NCI-H187 (cell line): ENCODE data around the gene RALB.

Source experiments
- DNase-seq, 2 experiments: peaks; one replicate each; lab custom pipeline; 2025; lab: John Stamatoyannopoulos, UW

RALB gene

DNA sequence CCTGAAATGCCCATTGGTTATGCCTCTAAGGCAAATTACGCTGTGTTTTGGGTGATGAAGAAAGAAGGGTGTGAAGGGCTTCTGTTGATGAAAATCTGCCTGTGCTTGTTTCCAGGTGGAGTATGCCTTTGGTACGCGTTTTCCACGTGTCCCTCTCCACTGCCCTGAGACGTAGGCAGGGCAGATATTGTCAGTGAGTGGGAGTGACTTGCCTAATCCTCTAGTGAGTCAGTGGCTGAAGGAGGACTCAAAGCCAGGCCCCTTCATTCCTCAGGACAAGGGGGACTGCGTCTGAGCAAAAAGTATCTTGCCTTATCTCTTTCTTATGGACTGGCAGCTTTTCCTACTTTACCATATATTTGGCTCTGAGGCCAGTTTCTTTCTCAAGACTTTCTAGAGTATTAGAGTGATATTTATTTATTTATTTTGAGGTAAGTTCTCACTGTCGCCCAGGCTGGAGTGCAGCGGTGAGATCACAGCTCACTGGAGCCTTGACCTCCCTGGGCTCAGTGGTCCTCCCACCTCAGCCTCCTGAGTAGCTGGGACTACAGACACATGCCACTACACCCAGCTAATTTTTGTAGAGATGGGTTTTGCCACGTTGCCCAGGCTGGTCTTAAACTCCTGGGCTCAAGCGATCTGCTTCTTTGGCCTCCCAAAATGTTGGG lies 10.2 kb downstream of the RALB start:
- DNase-seq, result no peak

DNA sequence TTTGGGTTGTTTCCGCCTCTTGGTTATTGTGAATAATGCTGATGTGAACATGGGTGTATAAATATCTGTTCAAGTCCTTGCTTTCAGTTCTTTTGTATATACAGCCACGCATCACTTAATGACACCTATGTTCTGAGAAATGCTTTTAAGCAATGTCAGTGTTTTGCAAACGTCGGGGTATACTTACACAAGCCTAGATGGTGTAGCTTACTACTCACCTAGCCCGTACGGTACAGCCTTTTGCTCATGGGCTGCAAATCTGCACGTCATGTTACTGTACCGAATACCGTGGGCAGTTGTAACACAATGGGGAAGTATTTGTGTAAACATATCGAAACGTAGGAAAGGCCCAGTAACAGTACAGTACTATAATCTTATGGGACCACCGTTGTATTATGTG lies 12.4 kb downstream of the RALB start:
- no peak for DNase-seq

DNA sequence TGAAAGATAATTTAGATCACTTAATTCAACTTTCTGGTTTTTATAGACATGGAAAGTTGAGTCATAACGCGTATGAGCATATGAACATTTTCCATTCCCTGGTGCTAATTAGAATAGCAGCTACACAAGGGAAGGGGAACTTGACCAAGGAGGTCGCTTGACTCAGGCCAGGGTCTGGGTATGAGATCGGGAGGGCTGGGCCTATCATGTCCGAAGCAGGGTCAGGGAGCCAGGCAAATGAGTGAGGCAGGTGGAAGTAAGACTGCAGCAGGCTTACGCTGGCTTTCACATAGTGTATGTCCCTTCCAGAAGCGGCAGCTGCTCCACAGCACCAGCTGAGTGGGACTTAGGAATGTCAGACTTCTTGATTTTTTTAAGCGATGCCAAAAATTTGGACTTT lies 14.7 kb downstream of the RALB start:
- no peak for DNase-seq

DNA sequence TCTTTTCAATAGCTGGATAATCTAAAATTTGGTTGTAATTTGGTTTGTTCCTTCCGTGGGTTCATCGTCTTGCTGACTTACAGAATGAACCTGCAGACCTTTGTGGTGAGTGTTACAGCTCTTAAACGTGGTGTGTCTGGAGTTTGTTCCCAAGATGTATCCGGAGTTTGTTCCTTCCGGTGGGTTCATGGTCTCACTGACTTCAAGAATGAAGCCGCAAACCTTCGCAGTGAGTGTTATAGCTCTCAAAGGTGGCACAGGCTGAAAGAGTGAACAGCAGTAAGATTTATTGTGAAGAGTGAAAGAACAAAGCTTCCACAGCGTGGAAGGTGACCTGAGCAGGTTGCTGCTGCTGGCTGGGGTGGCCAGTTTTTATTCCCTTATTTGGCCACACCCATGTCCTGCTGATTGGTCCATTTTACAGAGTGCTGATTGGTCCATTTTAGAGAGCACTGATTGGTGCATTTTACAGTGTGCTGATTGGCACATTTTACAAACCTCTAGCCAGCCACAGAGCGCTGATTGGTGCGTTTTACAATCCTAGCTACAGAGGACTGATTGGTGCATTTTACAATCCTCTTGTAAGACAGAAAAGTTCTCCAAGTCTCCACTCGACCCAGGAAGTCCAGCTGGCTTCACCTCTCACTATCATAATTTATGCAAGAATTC lies 16.6 kb downstream of the RALB start:
- no peak for DNase-seq

DNA sequence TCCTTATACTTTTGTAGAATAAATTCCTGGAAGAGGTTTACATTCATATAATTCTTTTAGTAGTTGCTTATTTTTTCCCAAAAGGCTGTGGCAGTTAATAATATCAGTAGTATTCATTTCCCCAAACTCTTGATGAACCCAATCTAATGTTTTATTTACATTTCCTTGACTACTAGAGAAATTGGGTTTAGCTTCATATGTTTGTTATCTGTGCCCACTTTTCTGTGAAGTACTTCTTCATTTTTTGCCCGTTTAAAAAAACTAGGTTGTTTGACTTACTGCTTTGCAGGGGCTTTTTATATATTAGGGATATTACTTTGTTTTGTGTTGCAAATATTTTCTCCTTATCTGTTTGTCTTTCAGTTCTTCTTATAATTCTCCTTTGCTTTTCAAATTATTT lies 17.2 kb downstream of the RALB start:
- DNase-seq, result no peak

DNA sequence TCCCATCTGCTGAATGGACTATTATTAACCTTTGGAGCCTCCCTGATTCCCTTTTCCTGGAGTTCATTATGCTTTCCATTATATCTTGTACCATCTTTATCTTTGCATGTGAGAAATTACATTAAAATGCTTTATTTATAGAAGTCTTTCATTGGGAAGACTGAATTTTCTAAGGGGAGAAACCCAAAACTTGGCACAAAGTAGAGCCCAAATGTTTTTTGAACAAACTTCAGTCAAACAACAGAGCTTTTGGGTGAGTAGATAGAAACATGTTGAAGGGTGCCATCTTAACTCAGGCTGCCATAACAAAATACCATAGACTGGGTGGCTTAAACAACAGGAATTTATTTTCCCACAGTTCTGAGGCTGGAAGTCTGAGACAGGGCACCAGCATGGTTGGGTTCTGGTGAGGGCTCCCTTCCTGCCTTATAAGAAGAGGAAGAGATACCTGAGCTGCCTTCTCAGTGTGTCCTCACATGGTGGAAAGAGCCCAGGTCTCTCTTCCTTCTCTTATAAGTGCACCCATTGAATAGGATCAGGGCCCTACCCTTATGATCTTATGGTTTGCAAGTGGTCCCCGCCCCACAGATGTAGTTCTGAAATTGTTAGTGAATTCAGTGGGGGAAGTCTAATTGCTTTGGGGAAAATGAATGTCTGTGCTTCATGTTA lies 19.2 kb downstream of the RALB start:
- no peak for DNase-seq

DNA sequence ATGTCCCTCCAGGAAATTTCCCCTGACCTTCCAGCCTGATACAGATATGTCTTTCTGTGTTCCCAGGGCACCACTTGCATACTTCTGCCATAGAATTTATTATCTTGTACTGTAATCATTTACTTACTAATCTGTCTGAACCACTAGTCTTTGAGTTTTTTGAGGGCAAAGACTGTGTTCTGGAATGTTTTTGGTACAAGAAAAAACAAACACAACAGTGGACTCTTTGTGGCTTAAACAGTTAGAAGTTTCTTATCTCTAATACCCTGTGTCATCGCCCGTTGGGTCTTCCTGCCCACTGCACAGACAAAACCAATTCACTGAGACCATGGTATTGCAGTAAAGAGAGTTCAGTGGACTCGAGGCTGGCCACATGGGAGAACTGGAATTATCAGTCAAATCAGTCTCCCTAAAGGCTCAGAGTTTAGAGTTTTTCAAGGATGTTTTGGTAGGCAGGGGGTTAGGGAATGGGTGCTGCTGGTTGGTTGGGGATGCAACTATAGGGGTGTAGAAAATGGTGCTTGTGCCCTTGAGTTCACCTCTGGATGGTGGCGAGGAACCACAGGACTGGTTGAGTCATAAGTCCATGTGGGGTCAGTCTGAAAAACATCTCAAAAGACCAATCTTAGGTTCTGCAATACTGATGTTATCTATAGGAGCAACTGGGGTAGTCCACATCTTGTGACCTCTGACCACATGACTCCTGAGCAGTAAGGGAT lies 20.3 kb downstream of the RALB start:
- no peak for DNase-seq

DNA sequence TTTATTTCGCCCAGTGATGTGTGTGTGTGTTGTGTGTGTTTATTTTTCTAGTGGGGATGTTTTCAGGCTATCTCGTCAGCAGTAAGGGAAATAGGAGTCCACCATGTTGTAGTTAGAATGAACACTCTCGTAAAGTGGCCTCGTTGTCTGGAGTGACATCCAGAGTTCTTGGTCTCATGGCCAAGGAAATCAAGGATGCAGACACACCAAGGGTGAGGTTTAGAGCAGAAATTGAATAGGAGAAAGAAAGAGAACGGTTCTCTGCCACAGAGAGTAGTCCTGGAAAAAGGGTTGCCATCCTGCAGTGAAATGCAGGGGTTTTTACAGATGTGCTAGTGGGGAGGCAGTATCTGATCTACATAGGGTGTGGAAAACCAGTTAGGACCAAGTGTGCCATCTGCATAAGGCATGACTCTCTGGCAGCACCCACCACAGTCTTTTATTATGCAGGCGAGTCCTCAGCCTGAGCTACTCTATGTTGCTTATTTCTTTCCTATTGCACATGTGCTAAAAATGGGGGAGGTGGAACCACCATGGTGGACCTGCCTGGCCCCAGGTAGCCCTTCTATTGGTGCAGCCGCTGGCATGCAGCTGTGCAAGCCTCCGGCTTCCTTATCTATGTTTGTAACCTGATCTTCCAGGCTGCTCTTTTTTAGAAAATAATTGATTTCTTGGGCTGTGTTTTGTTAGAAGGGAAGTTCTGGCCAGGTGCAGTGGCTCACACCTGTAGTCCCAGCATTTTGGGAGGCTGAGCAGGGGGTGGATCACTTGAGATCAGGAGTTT lies 23.2 kb downstream of the RALB start:
- no peak for DNase-seq

DNA sequence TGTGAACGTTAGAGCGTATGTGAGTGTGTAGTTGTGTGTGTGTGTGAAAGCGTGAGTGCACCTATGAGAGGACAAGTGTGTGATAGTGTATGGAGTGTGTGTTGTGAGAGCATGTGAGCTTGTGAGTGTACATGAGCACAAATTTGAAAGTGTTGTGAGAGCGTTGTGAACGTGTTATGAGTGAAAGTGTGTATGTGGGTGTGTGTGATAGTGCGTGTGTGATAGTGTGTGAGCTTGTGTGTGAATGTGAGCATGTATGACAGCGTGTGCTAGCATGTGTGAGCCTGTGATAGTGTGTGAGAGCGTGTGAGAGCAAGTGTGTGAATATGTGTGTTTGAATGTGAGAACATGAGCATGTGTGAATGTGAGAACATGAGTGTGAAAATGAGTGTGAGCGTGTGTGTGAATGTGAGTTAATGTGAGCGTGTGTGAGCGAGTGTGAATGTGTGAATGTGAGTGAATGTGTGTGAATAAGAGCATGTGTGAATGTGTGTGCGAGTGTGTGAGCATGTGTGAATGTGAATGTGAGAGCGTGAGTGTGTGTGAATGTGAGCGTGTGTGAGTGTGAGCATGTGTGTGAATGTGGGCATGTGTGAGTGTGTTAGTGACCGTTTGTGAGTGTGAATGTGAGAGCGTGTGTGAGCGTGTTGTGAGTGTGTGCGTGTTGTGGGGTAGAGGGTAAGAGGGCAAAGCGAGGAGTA lies 25.0 kb downstream of the RALB start:
- no peak for DNase-seq

DNA sequence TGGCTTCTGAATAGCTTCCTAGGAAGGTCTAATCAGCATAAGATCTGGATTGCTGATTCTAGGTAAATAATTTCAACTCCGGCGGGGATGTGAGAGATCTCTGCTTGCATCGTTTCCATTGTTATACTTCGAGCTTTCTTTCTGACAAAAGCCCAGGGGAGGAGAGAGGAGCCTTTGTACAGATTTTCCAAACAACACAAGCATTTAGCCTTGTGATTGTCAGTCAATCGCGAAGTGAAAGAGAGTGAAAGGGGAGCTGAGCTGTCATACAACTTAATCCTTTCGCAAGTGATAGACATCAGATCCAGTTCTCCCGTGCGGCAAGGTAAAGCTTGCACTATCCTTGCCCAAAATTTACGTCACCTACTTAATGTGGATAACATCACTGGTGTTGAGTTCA lies 26.2 kb downstream of the RALB start:
- DNase-seq, result no peak

DNA sequence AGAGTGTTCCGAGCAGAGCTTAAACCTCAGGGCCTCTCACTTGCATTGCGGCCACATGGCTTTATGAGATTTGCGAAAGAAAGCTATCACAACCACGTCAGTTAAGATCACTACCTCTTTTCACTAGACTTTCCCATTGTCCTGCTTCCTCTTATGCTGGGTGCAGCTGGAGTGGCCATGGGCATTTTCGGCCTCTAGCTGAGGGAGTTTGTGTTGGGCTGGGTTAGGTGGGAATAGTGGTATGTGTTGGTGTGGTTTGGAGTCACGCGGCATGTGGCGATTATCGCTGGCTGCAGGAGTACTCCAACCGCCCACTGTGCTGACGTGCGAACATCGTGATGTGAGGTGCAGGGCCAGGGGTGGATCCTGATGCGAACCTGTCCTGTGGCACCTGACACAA lies 27.1 kb downstream of the RALB start:
- no peak for DNase-seq

DNA sequence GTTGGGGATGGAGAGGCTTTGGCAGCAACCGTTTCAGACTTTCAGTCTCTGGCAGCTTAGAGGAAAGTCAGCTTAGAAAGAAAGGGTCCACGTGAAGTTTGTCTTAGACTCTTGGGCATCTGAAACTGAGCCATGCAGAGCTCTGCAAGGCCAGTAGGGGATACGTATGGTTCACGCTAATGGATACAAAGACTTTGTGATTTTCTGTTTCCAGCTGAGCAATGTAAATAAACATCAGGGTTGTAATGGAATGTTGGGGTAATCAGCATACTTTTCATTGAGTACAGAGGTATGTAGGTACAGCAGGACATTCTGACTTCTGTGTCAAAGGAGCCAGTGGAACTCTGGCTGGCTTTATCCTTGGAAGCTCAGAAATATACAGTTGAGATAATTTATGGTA lies 31.0 kb downstream of the RALB start:
- DNase-seq, result no peak

DNA sequence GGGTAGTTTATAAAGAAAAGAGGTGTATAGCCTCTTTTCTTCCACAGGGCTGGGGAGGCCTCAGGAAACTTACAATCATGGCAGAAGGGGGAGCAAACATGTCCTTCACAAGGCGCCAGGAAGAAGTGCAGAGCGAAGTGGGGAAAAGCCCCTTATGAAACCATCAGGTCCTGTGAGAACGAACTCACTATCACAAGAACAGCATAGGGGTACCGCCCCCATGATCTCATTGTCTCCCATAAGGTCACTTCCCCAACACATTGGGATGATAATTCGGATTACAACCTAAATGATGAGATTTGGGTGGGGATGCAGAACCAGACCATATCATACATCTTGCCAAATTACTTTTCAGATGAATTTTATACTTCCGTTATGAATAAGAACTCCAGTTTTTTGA lies 32.4 kb downstream of the RALB start:
- DNase-seq, result no peak

DNA sequence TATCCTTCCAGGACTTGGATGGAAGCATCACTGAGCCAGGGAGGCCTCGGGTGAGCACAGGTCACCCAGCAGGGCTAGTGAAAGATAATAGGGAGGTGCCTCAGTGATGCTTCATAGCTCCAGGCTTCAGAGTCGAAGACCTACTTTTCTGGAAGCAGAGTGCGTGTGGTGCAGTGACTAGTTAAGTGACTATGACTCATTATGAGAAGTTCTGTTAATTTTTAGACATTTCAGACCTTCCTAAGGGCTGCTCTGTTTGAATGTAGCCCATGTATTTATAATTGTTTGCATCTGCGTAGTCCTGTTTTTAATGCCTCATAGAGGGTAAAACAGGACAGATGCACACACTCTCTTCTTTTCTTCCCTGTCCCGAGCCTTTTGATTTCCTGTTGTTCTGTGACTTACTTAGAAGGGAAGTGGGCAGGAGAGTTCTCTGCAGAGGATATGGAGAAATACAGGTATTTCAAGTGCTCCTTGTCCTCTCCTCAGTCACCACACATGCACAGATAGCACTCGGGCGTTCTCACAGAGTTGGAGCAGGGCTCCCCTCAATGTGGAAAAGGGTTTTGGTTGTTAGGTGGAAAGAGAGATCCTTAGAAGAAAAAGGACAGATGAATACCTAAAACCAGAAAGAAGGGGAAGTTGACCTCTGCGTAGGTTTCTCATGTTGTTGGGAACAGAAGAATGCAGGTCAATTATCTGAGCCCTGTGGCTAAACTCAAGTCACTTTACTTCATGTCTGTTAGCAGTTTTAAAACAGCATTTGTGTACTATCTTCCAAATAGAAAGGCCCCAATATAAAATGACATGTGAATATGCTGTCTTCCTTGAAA lies 34.7 kb downstream of the RALB start:
- DNase-seq, result no peak

DNA sequence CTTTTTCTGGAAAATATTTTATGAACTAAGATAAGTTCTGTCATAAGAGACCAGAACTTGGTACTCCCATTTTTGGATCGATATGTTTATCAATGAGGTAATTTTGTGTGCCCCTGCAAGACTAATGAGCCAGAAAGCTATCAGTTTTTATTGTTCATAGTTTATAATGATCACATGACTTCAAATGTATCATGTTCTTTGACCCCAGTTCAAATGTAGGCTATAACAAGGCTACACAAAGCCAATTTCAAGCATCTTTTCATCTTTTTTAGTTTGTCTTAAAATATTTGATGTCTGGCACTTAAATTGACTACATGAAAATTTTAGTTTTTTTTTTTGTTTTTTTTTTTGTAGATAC lies 35.3 kb downstream of the RALB start:
- no peak for DNase-seq

DNA sequence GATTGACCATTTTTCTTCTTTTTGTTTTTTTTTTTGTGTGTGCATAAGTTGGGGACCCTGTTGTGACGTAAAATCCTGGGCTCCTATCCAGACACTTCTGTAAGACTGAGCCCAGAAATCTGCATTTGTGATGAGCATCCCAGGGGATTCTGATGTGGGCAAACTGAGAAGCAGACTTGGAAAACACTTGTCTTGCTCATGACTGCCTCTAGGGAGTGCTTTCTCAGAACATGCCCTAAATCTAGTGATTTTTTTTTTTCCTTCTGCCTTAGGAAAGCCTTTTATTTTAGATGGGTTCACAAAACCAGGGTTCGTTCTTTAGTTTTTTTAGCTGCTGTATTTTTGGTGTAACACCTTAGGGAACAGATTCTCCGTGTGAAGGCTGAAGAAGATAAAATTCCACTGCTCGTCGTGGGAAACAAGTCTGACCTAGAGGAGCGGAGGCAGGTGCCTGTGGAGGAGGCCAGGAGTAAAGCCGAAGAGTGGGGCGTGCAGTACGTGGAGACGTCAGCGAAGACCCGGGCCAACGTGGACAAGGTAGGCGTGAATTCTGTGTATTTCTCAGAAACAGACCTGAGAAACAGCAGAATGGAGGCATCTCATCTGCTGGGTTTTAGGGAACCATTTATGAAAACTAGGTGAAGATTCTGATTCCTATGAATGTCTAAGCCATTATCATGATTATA lies 36.7 kb downstream of the RALB start:
- DNase-seq, result no peak

DNA sequence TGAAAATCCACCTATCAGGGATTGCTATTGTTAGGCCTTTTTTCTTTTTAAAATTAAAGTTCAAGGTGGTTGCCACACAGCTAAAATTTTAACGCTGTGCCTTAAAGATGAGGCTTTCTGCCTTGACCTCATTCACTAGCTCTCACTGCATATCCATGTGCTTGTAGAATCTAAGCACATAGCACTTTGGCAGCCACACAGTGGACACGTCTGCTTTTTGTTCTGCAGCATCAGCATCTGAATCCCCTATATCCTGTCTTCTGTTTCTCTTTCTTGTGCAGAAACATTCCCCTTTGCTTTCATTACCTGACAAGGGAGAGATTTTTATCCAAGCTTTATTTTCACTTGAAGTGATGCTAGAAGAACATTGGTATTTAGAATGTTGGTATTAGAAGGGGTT lies 38.1 kb downstream of the RALB start:
- no peak for DNase-seq

DNA sequence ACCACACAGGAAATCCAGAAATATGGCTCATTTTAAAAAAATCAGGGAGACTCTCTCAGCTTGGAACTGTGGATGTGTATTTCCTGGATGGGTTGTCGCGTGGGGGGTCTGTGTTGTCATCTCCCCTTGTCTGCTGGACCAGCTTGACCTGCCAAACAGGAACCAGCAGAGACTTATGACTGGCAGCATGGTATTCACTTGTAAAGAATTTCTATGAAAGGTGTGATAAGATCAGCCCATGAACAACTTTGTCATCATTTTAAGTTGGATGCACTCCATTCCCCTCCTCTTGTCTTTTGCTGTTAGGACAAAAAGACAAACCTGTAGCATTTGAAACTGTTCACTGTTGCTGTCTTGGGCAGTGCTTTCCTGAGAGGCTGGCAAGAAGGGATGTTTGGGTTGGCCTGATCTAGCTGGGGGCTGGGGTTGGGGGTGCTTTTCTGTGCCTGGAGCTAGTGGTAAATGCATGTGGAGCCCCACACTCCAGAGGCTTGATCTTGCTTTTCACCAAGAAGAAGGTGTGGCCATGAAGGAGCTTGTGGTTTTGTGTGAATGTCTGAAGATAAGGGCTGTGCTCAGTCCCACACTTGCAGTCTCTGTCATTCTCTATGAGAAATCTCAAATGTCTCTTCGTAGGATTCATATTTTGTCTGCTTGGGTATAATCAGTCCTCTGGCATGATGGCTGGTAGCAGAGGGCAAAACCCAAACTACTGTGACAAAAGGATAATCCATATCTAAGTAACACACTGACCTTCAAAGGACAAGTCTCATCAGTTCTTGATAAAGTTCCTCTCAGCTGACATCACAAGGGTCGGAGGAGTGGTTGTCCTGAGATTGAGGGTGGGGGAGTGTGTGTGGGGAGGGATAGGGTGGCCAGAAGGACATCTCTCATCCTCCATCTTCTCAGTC lies 39.0 kb downstream of the RALB start:
- DNase-seq, result no peak
